ENCODE results near the gene FHIT.

GRCh38 chr3:61031503-61031902, 219.7 kb downstream of the FHIT start:
- TF ChIP-seq CTCF (IDR thresholded peaks at IDR 0.05) (no peak), POLR2AphosphoS5 (IDR thresholded peaks at IDR 0.05) (no peak), POLR2A (IDR thresholded peaks at IDR 0.05) (no peak), EP300 (IDR thresholded peaks at IDR 0.05; ENCODE audit: low read depth) (no peak)

All from transverse colon (tissue), 4 donors.